Thyroid gland (tissue), 4 donors: ENCODE measurements around the gene RP2. TPM values are rescaled to one million over a fixed set of nuclear protein-coding genes. Genes with fewer than 3 reads are reported as not detected.

Source experiments
- DNase-seq, 2 donors: peaks; one replicate each; pipeline ENCODE4 v3.0.0-alpha.2; 2019
- H3K27ac ChIP-seq, 3 donors: fragments of 200-600 bp; sonication (generic); 1 replicate in 2 of 3; 2 replicates in 1 of 3; pipeline ENCODE4 v1.5.1; 2016 to 2019; ENCODE audit warnings: mild to moderate bottlenecking in 1 of 3, moderate library complexity in 1 of 3
- H3K27me3 ChIP-seq: fragments of 200-600 bp; sonication (generic); one replicate; pipeline ENCODE4 v1.5.1; 2019
- H3K36me3 ChIP-seq, 2 donors: fragments of 200-600 bp; sonication (generic); one replicate each; pipeline ENCODE4 v1.5.1; 2016 to 2019
- H3K4me1 ChIP-seq, 2 donors: fragments of 200-600 bp; sonication (generic); one replicate each; pipeline ENCODE4 v1.5.1; 2017 to 2019
- H3K4me3 ChIP-seq, 3 donors: fragments of 200-600 bp; sonication (generic); replicated peaks in 1 of 3; 1 replicate in 2 of 3; 2 replicates in 1 of 3; pipeline ENCODE4 v1.5.1; 2016; ENCODE audit warnings: mild to moderate bottlenecking in 1 of 3
- H3K9me3 ChIP-seq: fragments of 200-600 bp; sonication (generic); one replicate; pipeline ENCODE4 v1.5.1; 2017
- POLR2A ChIP-seq, 2 donors: fragments of 450-650 bp; IDR thresholded peaks; one replicate each; pipeline ENCODE4 v1.6.1; 2017; ENCODE audit warnings: antibody characterized with exemption in 2 of 2, mild to moderate bottlenecking in 2 of 2, moderate library complexity in 1 of 2
- WGBS, 2 donors: methylation state at CpG; one replicate each; pipeline ENCODE4 v1.1.5; 2017; 5-methylcytosine and 5-hydroxymethylcytosine counted together
- intact Hi-C: fragments of 100-400 bp; cut with DNase I; formaldehyde crosslinking; loops from one replicate; pipeline ENCODE4 v1.15.1; 2023
- total RNA-seq, 4 donors: library from RNA; depleted of rRNA; stranded (reverse); fragments of >200 nt; gene quantifications; one replicate each; pipeline ENCODE4 v1.2.3, GENCODE V29; 2016
- TF ChIP-seq, protein P1 (sequence below), 6 experiments: fragments of 200-600 bp in 3 of 6; fragments of 450-650 bp in 3 of 6; sonication (generic) in 3 of 6; IDR thresholded peaks; one replicate each; pipeline ENCODE4 v1.5.1; 2016 to 2019; ENCODE audit warnings: antibody characterized with exemption in 6 of 6, mild to moderate bottlenecking in 2 of 6, inconsistent platforms in 1 of 6, moderate library complexity in 1 of 6

RP2 gene
- total RNA-seq, 4 donors from 2014 or later, result 7.5 to 12.9 (median 10.1) TPM

GRCh38 chrX:46840946-46841345, 4.1 kb downstream of the RP2 start:
- DNase-seq, result no peak
- Histone ChIP-seq H3K4me3 (no peak overlapping the region), H3K27me3 (no peaks in the 10 kb centered on the region), H3K9me3 (no peaks in the 10 kb centered on the region), H3K4me1 (peaks cover 0 to 2% of the 10 kb centered on the region in 2 donors), H3K36me3 (no peaks in the 10 kb centered on the region), H3K27ac (no peak overlapping the region)
- intact Hi-C loops, result no loop called here
- 71 to 77% methylated on average over 1 of the region's 1 CpG for WGBS, 2 donors
- TF ChIP-seq POLR2A (IDR thresholded peaks at IDR 0.05), result no peak
- TF ChIP-seq, protein P1, sequence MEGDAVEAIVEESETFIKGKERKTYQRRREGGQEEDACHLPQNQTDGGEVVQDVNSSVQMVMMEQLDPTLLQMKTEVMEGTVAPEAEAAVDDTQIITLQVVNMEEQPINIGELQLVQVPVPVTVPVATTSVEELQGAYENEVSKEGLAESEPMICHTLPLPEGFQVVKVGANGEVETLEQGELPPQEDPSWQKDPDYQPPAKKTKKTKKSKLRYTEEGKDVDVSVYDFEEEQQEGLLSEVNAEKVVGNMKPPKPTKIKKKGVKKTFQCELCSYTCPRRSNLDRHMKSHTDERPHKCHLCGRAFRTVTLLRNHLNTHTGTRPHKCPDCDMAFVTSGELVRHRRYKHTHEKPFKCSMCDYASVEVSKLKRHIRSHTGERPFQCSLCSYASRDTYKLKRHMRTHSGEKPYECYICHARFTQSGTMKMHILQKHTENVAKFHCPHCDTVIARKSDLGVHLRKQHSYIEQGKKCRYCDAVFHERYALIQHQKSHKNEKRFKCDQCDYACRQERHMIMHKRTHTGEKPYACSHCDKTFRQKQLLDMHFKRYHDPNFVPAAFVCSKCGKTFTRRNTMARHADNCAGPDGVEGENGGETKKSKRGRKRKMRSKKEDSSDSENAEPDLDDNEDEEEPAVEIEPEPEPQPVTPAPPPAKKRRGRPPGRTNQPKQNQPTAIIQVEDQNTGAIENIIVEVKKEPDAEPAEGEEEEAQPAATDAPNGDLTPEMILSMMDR (IDR thresholded peaks at IDR 0.05), result no peak

DNA sequence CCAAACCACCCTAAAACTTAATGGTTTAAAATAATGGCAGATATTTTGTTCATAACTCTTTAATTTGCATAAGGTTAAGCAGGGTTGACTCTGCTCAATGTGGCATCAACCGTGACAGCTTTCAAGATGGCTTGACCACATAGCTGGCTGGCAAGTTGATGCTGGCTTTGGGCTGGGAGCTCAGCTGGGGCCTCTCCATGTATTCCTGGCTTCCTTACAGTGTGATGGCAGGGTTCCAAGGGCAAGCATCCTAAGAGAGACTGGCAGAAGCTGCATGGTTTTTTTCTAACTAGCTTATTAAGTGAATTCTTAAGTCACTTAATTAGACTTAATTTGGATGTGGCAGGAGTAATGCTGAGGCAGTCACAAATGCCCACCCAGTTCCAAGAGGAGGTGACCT, 4.5 kb downstream of the RP2 start:
- DNase-seq, result peak; percentile 50 to 58
- H3K4me1 ChIP-seq, result peaks cover 0 to 2% of the 10 kb centered on the region in 2 donors
- no peaks in the 10 kb centered on the region for H3K36me3 ChIP-seq
- intact Hi-C loops, result no loop called here
- no peaks in the 10 kb centered on the region for H3K9me3 ChIP-seq
- H3K27ac ChIP-seq, result no peak overlapping the region
- TF ChIP-seq, protein P1 (IDR thresholded peaks at IDR 0.05), result no peak
- no peak for TF ChIP-seq POLR2A (IDR thresholded peaks at IDR 0.05)
- no peaks in the 10 kb centered on the region for H3K27me3 ChIP-seq
- WGBS, 2 donors, result 13 to 27% methylated on average over 1 of the region's 1 CpG
- H3K4me3 ChIP-seq, result no peak overlapping the region

- Histone ChIP-seq H3K4me3 (no peak overlapping the region), H3K9me3 (no peaks in the 10 kb centered on the region), H3K36me3 (no peaks in the 10 kb centered on the region), H3K27me3 (no peaks in the 10 kb centered on the region), H3K4me1 (no peaks in the 10 kb centered on the region), H3K27ac (no peak overlapping the region)
- no peak for TF ChIP-seq POLR2A (IDR thresholded peaks at IDR 0.05)
- TF ChIP-seq, protein P1 (IDR thresholded peaks at IDR 0.05), result no peak
- intact Hi-C loops, result no loop called here
- no peak for DNase-seq
These were observed 8.1 kb downstream of the RP2 start for GRCh38 chrX:46844913-46845312.

GRCh38 chrX:46849933-46850332, 13.1 kb downstream of the RP2 start:
- no peak for DNase-seq
- no peak for TF ChIP-seq POLR2A (IDR thresholded peaks at IDR 0.05)
- TF ChIP-seq, protein P1 (IDR thresholded peaks at IDR 0.05), result no peak
- no peaks in the 10 kb centered on the region for H3K4me1 ChIP-seq
- H3K36me3 ChIP-seq, result no peaks in the 10 kb centered on the region
- no peak overlapping the region for H3K4me3 ChIP-seq
- no peaks in the 10 kb centered on the region for H3K9me3 ChIP-seq
- H3K27ac ChIP-seq, result no peak overlapping the region
- H3K27me3 ChIP-seq, result no peaks in the 10 kb centered on the region
- intact Hi-C loops, result no loop called here

- Histone ChIP-seq H3K36me3 (no peaks in the 10 kb centered on the region), H3K27me3 (no peaks in the 10 kb centered on the region), H3K27ac (no peak overlapping the region), H3K4me1 (no peaks in the 10 kb centered on the region), H3K9me3 (no peaks in the 10 kb centered on the region), H3K4me3 (no peak overlapping the region)
- WGBS, 2 donors, result 93 to 100% methylated on average over 1 of the region's 1 CpG
- TF ChIP-seq, protein P1 (IDR thresholded peaks at IDR 0.05), result no peak
- TF ChIP-seq POLR2A (IDR thresholded peaks at IDR 0.05), result no peak
- DNase-seq, result no peak
- intact Hi-C loops, result no loop called here
These were observed 13.9 kb downstream of the RP2 start for GRCh38 chrX:46850771-46851170.
